HL-60 (cell line): Measurements from ENCODE around the gene TSPAN31.
"Not testable (repeated sequence)": the region's sequence is repeated elsewhere in the genome, so short reads cannot be mapped to it uniquely, and the experiment has no call there.

Source experiments
- POLR2AphosphoS5 ChIP-seq: IDR thresholded peaks from 2 replicates; pipeline ENCODE4 v1.6.1; 2012; ENCODE audit warnings: low read depth
- TF ChIP-seq, protein P1 (sequence below): IDR thresholded peaks from 2 replicates; pipeline ENCODE4 v1.6.1; 2012; ENCODE audit warnings: low read depth; ENCODE audit not compliant: insufficient replicate concordance
- TF ChIP-seq, protein P2 (sequence below): IDR thresholded peaks from one replicate; pipeline ENCODE4 v1.5.1; 2011; ENCODE audit warnings: low read length, control low read depth, inconsistent platforms; ENCODE audit not compliant: insufficient read depth

- TF ChIP-seq, protein P1, sequence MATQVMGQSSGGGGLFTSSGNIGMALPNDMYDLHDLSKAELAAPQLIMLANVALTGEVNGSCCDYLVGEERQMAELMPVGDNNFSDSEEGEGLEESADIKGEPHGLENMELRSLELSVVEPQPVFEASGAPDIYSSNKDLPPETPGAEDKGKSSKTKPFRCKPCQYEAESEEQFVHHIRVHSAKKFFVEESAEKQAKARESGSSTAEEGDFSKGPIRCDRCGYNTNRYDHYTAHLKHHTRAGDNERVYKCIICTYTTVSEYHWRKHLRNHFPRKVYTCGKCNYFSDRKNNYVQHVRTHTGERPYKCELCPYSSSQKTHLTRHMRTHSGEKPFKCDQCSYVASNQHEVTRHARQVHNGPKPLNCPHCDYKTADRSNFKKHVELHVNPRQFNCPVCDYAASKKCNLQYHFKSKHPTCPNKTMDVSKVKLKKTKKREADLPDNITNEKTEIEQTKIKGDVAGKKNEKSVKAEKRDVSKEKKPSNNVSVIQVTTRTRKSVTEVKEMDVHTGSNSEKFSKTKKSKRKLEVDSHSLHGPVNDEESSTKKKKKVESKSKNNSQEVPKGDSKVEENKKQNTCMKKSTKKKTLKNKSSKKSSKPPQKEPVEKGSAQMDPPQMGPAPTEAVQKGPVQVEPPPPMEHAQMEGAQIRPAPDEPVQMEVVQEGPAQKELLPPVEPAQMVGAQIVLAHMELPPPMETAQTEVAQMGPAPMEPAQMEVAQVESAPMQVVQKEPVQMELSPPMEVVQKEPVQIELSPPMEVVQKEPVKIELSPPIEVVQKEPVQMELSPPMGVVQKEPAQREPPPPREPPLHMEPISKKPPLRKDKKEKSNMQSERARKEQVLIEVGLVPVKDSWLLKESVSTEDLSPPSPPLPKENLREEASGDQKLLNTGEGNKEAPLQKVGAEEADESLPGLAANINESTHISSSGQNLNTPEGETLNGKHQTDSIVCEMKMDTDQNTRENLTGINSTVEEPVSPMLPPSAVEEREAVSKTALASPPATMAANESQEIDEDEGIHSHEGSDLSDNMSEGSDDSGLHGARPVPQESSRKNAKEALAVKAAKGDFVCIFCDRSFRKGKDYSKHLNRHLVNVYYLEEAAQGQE, result not testable (repeated sequence)
- TF ChIP-seq POLR2AphosphoS5, result not testable (repeated sequence)
- TF ChIP-seq, protein P2, sequence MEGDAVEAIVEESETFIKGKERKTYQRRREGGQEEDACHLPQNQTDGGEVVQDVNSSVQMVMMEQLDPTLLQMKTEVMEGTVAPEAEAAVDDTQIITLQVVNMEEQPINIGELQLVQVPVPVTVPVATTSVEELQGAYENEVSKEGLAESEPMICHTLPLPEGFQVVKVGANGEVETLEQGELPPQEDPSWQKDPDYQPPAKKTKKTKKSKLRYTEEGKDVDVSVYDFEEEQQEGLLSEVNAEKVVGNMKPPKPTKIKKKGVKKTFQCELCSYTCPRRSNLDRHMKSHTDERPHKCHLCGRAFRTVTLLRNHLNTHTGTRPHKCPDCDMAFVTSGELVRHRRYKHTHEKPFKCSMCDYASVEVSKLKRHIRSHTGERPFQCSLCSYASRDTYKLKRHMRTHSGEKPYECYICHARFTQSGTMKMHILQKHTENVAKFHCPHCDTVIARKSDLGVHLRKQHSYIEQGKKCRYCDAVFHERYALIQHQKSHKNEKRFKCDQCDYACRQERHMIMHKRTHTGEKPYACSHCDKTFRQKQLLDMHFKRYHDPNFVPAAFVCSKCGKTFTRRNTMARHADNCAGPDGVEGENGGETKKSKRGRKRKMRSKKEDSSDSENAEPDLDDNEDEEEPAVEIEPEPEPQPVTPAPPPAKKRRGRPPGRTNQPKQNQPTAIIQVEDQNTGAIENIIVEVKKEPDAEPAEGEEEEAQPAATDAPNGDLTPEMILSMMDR, result not testable (repeated sequence)
Observed at GRCh38 chr12:57715036-57715748, 29.6 kb upstream of the TSPAN31 start.
